Stimulated activated CD4-positive, alpha-beta T cell treated with anti-CD3 and anti-CD28 coated beads, Interleukin-2, amount 100 ng/mL, for 4 hours (primary cell): ENCODE measurements around the gene PNISR.
A peak's percentile ranks its signal among the peaks of the same experiment; 100 is the strongest.

Experiments used
- DNase-seq: peaks from one replicate; pipeline ENCODE4 v3.0.0-alpha.2; 2020; ENCODE audit warnings: low read depth

PNISR gene

DNA sequence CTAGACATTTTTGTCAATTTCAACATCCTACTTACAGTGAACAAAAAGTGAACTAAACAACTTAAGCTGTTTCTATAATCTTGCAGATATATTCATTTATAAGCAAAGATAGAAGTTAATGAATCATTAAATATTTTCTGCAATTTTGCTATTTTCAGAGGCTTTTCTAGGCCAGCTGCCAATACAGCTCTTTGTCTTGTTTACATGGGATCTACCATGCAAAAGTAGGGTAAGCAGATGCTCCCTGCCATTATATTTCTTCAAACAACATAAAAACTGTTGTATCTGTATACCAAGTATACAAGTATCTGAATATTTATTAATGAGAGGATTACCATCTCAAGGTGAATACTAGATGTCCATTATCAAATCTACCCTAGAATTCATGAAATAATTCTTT, 15.4 kb downstream of the PNISR start:
- DNase-seq: no peak

DNA sequence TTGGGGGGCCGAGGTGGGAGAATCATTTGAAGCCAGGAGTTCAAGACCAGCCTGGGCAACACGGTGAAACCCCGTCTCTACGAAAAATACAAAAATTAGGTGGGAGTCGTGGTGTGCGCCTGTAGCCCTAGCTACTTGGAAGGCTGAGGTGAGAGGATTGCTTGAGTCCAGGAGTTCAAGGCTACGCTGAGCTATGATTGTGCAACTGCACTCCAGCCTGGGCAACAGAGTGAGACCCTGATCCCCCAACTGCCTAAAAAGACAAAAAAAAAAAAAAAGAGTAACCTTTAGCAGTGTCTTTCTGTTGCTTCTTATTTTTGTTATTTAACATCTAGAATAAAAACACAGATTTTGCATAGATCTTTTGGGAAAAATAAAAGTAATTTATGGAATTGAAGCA, 18.0 kb downstream of the PNISR start:
- DNase-seq: no peak

- no peak for DNase-seq
Observed at GRCh38 chr6:99402448-99402847, 22.7 kb downstream of the PNISR start.

DNA sequence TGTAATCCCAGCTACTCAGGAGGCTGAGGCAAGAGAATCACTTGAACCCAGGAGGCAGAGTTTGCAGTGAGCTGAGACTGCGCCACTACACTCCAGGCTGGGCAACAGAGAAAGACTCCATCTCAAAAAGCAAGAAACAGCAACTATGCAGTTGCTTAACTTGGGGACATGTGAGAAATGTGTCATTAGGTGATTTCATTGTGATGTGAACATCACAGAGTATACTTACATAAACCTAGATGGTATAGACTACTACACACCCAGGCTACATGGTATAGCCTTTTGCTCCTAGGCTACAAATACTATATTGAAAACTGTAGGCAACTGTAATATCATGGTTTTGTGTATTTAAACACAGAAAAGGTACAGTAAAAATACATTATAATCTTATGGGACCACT, 27.8 kb downstream of the PNISR start:
- DNase-seq: no peak

GRCh38 chr6:99393698-99394531, 31.2 kb downstream of the PNISR start, which contains the start of gene COQ3:
COQ3 (minus strand) TSS chr6:99394195; CDS start chr6:99394179, 16 bp downstream.
- peak; percentile 33 for DNase-seq

- no peak for DNase-seq
Observed at GRCh38 chr6:99393366-99393697, 31.8 kb downstream of the PNISR start.

GRCh38 chr6:99390896-99391295, 34.2 kb downstream of the PNISR start:
- DNase-seq: no peak

- DNase-seq: no peak
Observed at GRCh38 chr6:99384507-99384906, 40.6 kb downstream of the PNISR start.

- no peak for DNase-seq
Observed at GRCh38 chr6:99378636-99379035, 46.5 kb downstream of the PNISR start.

GRCh38 chr6:99369533-99369932, 55.6 kb downstream of the PNISR start:
- DNase-seq: no peak

GRCh38 chr6:99366852-99367251, 58.3 kb downstream of the PNISR start:
- no peak for DNase-seq

- DNase-seq: no peak
Observed at GRCh38 chr6:99364026-99364425, 61.1 kb downstream of the PNISR start.

DNA sequence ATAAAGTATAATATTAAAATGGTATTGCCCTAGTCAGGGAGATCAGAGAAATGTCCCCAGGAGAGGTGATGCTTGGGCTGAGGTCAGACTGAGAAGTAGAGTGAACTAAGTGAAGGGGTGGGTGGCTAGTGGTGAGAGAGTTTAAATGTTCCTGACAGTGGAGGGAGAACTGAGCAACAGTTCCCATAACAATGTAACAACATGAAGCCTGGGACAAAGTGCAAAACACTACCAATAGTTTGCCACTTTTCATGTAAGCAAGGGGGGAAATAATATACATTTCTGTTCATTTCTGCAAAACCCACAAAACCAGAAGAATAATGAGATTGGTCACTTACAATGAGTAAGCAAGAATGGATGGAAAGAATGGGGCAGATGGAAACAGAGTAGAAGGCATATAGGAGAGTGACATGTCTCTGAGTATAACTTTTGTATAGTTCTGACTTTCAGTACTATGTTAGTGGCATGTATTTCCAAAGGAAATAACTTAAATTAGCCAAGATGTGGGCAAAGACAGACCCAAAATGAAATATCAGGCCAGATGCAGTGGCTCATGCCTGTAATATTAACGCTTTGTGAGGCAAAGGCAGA, 62.3 kb downstream of the PNISR start:
- DNase-seq: no peak

GRCh38 chr6:99359800-99360199, 65.3 kb downstream of the PNISR start:
- DNase-seq: no peak

DNA sequence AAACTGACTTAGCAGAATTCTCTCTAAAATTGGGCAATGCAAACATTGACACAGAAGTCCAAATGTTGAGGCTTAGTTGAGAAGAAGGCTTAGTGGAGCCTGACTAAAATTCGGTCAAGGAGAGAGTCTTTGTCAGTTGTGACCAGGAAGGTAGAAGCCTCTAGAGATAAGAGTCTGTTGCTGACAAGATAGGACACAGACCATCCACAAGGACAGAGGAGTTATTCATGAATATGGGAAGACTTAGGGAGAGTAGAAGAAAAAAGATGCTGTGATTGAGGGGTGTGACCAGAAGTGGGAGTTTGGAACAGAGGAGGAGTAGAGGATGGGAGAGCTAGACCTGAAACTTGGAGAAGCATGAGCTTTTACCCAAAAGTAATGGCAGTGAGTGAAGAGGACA, 68.5 kb downstream of the PNISR start:
- DNase-seq: no peak

GRCh38 chr6:99354983-99355382, 70.1 kb downstream of the PNISR start:
- no peak for DNase-seq

- DNase-seq: no peak
Observed at GRCh38 chr6:99353126-99353525, 72.0 kb downstream of the PNISR start.

- no peak for DNase-seq
Observed at GRCh38 chr6:99350573-99350972, 74.5 kb downstream of the PNISR start.

DNA sequence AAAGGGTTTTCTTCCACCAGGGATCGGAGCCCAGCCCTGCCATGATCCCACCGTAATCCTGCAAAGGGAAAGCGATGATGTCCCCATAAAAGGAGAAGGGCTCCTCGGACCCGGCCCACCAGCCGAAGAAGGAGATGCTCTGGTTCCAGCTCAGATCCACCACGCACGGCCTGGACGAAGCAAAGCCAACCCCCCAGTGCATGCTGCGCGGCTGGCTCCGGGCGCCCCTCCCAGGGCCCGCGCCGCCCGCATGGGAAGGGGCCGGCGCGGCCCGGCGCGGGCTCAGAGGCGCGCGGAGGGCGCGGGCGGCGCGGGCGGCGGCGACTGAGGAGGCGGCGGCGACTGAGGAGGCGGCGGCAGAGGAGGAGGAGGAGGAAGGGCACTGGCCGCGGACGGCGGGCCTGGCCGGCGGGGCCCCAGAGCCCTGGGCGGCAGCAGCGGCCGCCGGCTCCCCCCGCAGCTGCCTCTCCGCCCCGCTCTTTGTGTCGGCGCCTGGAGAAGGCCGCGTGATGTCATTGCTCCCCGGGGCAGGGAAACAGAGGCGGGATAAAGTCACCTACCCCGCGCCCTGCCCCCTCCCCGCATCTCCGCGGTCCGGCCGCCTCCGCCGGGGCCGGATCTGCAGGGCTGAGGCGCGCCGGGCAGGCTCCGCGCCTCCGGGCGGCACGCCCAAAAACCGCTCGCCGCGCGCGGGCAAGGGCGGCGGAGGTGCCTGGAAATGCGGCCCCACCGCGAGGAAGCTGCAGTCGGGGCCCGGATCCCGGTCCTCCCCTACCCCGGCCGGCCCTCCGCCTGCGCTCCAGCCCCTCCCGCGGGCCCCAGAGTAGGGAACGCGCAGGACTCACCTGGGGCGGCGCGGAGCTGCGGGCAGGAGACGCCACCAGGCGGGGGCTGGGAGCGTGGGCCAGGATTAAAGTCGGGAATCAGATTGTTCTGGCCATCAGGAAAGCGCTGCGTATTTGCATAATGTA, 75.7 kb downstream of the PNISR start, which contains the start of gene FAXC:
Gene FAXC (minus strand): TSS at position 504 of the 971 bp plus-strand sequence. CDS start 302 bp downstream, at position 202.
- DNase-seq: no peak

DNA sequence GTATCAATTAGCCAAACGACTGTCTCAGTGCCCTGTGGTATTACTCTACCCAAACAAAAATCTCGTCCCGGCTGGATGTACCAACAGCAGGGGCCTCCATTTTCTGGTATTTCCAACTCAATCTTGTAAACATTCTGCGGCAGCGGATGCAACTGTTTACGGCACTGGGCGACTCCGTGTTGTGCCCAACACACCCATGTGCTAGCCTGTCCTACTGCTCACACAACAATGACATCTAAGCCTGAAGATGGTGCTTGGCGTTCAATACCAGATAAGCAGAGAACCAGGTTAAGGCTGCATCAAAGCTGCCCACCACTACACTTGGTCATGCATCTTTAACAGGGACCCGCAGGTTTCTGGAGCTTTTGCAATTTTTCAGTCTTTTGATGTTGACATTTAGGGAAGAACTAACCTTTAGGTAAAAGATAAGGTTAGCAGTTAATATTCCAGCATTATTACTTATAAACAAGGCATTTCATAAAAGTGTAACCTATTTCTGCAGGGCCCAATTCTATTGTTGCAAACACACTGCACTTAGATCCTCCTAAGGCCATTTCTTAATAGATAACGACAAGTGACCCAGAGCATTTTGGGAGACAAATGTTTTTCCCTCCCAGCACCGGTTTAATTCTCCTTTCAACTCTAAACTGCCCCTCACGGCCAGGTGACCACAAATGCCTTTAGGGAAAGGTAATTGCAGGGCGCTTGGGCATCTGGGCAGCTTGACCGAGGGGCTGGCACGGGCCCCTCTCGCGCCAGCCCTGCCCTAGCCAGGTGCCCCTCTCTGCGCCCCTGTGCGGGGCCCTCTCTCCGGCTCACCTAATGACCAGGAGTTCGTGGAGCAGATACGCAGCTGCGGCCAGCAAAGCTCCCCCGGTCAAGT, 76.6 kb downstream of the PNISR start:
- DNase-seq: no peak
